Thyroid gland (tissue), 4 donors: Measurements from ENCODE around the gene OGFOD3. TPM values are rescaled to one million over a fixed set of nuclear protein-coding genes. Genes with fewer than 3 reads are reported as not detected.
"Not testable (repeated sequence)": the region's sequence is repeated elsewhere in the genome, so short reads cannot be mapped to it uniquely, and the experiment has no call there.

Experiments
- DNase-seq, 2 donors: peaks; one replicate each; pipeline ENCODE4 v3.0.0-alpha.2; 2019
- H3K27ac ChIP-seq, 3 donors: fragments of 200-600 bp; sonication (generic); 1 replicate in 2 of 3; 2 replicates in 1 of 3; pipeline ENCODE4 v1.5.1; 2016 to 2019; ENCODE audit warnings: mild to moderate bottlenecking in 1 of 3, moderate library complexity in 1 of 3
- H3K27me3 ChIP-seq: fragments of 200-600 bp; sonication (generic); one replicate; pipeline ENCODE4 v1.5.1; 2019
- H3K36me3 ChIP-seq, 2 donors: fragments of 200-600 bp; sonication (generic); one replicate each; pipeline ENCODE4 v1.5.1; 2016 to 2019
- H3K4me1 ChIP-seq, 2 donors: fragments of 200-600 bp; sonication (generic); one replicate each; pipeline ENCODE4 v1.5.1; 2017 to 2019
- H3K4me3 ChIP-seq, 3 donors: fragments of 200-600 bp; sonication (generic); replicated peaks in 1 of 3; 1 replicate in 2 of 3; 2 replicates in 1 of 3; pipeline ENCODE4 v1.5.1; 2016; ENCODE audit warnings: mild to moderate bottlenecking in 1 of 3
- H3K9me3 ChIP-seq: fragments of 200-600 bp; sonication (generic); one replicate; pipeline ENCODE4 v1.5.1; 2017
- POLR2A ChIP-seq, 2 donors: fragments of 450-650 bp; IDR thresholded peaks; one replicate each; pipeline ENCODE4 v1.6.1; 2017; ENCODE audit warnings: antibody characterized with exemption in 2 of 2, mild to moderate bottlenecking in 2 of 2, moderate library complexity in 1 of 2
- WGBS, 2 donors: methylation state at CpG; one replicate each; pipeline ENCODE4 v1.1.5; 2017; 5-methylcytosine and 5-hydroxymethylcytosine counted together
- intact Hi-C: fragments of 100-400 bp; cut with DNase I; formaldehyde crosslinking; loops from one replicate; pipeline ENCODE4 v1.15.1; 2023
- total RNA-seq, 4 donors: library from RNA; depleted of rRNA; stranded (reverse); fragments of >200 nt; gene quantifications; one replicate each; pipeline ENCODE4 v1.2.3, GENCODE V29; 2016
- TF ChIP-seq, protein P1 (sequence below), 6 experiments: fragments of 200-600 bp in 3 of 6; fragments of 450-650 bp in 3 of 6; sonication (generic) in 3 of 6; IDR thresholded peaks; one replicate each; pipeline ENCODE4 v1.5.1; 2016 to 2019; ENCODE audit warnings: antibody characterized with exemption in 6 of 6, mild to moderate bottlenecking in 2 of 6, inconsistent platforms in 1 of 6, moderate library complexity in 1 of 6

OGFOD3 gene
- total RNA-seq, 4 donors from 2014 or later: 46.5 to 57.5 (median 55.1) TPM

DNA sequence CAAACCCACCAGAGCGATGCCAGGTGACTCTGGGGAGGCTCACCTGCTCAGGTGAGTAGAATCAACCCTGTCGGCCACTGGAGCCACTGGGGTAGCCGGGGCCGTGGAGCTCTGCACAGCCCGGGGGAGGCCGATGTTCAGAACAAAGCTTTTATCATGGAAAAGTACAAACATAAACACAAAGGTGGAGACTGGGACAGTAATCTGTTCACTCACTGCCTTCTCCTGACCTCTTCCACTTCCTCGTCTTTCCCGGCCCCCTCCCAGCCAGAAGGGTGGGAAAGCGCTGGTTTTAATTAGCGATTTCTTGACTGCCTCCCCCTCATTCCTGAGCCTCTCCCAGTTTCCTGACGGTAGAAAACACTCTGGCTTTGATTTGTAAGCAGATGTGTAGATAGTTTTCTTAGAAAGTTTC lies 69.1 kb downstream of the OGFOD3 start:
- no peaks in the 10 kb centered on the region for H3K27me3 ChIP-seq
- H3K27ac ChIP-seq: no peak overlapping the region
- no peak overlapping the region for H3K4me3 ChIP-seq
- TF ChIP-seq, protein P1, sequence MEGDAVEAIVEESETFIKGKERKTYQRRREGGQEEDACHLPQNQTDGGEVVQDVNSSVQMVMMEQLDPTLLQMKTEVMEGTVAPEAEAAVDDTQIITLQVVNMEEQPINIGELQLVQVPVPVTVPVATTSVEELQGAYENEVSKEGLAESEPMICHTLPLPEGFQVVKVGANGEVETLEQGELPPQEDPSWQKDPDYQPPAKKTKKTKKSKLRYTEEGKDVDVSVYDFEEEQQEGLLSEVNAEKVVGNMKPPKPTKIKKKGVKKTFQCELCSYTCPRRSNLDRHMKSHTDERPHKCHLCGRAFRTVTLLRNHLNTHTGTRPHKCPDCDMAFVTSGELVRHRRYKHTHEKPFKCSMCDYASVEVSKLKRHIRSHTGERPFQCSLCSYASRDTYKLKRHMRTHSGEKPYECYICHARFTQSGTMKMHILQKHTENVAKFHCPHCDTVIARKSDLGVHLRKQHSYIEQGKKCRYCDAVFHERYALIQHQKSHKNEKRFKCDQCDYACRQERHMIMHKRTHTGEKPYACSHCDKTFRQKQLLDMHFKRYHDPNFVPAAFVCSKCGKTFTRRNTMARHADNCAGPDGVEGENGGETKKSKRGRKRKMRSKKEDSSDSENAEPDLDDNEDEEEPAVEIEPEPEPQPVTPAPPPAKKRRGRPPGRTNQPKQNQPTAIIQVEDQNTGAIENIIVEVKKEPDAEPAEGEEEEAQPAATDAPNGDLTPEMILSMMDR (IDR thresholded peaks at IDR 0.05): no peak
- no peak for TF ChIP-seq POLR2A (IDR thresholded peaks at IDR 0.05)
- WGBS, 2 donors: 49 to 50% methylated on average over 9 to 11 of the region's 11 CpGs
- DNase-seq: no peak
- no peaks in the 10 kb centered on the region for H3K36me3 ChIP-seq
- peaks cover 0 to 10% of the 10 kb centered on the region in 2 donors for H3K4me1 ChIP-seq
- intact Hi-C loops: no loop called here
- H3K9me3 ChIP-seq: no peaks in the 10 kb centered on the region

DNA sequence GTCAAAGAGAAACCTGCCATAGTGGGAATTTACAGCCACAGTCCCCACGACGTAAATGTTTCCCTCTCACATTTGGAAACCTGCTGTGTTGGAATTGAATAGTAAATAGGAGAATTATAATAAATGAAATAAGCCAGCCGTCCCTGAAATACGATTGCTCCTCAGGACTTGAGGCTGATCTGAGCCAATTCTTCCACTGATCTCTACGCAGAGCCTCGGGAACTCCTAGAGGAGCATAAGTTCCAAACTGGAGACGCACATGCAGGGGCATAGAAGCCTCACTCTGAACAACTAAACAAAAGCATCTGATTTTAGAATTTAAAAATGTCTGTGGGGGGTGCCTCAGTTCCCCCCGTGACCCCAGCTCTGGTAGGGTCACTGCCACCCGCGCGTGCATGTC lies 69.5 kb downstream of the OGFOD3 start:
- DNase-seq: no peak
- Histone ChIP-seq H3K4me3 (no peak overlapping the region), H3K27ac (no peak overlapping the region), H3K4me1 (peaks cover 0 to 10% of the 10 kb centered on the region in 2 donors), H3K9me3 (no peaks in the 10 kb centered on the region), H3K36me3 (no peaks in the 10 kb centered on the region), H3K27me3 (no peaks in the 10 kb centered on the region)
- WGBS, 2 donors: 65 to 70% methylated on average over 11 of the region's 11 CpGs
- intact Hi-C loops: no loop called here
- TF ChIP-seq, protein P1 (IDR thresholded peaks at IDR 0.05): no peak
- TF ChIP-seq POLR2A (IDR thresholded peaks at IDR 0.05): no peak

DNA sequence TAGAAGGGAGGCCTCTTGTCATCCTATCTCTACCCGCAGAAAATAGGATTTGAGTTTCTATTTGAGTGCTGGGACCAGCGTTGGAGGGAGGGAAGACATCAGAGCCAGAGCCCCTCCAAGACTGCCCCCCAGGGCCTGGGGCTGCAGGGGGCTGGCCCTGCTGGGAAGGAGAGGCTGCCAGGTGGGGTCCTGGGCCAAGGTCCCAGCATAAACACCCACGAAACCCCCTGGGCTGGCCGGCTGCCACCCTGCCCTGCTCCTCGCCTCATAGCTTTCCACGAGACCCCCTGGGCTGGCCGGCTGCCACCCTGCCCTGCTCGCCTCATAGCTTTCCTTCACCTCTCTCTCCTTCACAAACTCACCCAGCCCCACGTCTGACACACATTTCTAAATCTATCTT lies 70.0 kb downstream of the OGFOD3 start:
- no peaks in the 10 kb centered on the region for H3K36me3 ChIP-seq
- no peaks in the 10 kb centered on the region for H3K27me3 ChIP-seq
- no peak for DNase-seq
- 40 to 57% methylated on average over 9 of the region's 9 CpGs for WGBS, 2 donors
- peaks cover 0 to 10% of the 10 kb centered on the region in 2 donors for H3K4me1 ChIP-seq
- no peak overlapping the region for H3K4me3 ChIP-seq
- H3K27ac ChIP-seq: no peak overlapping the region
- H3K9me3 ChIP-seq: no peaks in the 10 kb centered on the region
- TF ChIP-seq, protein P1 (IDR thresholded peaks at IDR 0.05): no peak
- TF ChIP-seq POLR2A (IDR thresholded peaks at IDR 0.05): no peak
- intact Hi-C loops: no loop called here

DNA sequence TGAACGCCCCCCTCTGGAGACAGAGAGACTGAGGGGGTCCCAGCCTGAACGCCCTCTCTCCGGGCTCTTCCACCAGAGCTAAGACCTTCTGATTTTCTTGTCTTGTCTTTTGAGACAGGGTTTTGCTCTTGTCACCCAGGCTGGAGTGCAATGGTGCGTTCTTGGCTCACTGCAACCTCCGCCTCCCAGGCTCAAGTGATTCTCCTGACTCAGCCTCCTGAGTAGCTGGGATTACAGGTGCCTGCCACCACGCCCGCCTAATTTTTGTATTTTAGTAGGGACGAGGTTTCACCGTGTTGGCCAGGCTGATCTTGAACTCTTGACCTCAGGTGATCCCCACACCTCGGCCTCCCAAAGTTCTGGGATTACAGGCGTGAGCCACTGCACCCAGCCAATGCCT lies 70.4 kb downstream of the OGFOD3 start:
- H3K36me3 ChIP-seq, H3K27me3 ChIP-seq, H3K4me3 ChIP-seq, H3K27ac ChIP-seq, DNase-seq, H3K9me3 ChIP-seq, intact Hi-C loops: not testable (repeated sequence)
- WGBS, 2 donors: 82% methylated on average over 10 to 11 of the region's 11 CpGs
- peaks cover 0 to 10% of the 10 kb centered on the region in 2 donors for H3K4me1 ChIP-seq

DNA sequence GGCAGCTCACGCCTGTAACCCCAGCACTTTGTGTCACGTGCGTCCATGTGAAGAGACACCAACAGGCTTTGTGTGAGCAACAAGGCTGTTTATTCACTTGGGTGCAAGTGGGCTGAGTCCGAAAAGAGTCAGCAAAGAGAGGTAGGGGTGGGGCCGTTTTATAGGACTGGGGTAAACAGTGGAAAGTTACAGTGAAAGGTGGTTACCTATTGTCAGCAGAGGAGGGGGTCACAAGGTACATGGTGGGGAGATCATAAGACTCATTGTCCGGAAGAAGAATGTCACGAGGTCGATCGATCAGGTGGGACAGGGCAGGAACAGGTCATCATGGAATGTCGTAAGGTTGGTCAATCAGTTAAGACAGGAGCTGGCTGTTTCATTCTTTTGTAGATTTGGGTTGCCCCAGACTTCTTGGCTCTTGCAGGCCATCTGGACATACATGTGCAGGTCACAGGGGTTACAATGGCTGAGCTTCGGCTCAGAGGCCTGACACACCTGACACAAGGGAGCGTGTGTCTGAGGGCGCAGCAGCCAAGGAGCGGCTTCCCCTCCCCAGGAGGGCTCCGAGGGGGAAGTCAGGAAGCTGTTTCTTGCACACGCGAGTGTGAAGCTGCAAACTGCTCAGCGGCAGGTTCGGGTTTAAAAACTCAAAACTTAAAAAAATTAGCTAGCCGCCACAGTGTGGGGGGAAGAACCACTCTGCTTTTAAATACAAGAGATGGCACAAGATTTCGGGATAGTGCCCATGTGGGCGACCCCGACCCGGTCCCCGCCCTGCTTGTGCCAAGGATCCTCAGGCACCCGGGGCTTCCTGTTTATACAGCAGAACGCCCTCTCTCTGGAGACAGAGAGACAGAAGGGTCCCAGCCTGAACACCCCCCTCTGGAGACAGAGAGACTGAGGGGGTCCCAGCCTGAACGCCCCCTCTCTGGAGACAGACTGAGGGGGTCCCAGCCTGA lies 71.8 kb downstream of the OGFOD3 start:
- TF ChIP-seq, protein P1 (IDR thresholded peaks at IDR 0.05): no peak
- no peak for TF ChIP-seq POLR2A (IDR thresholded peaks at IDR 0.05)
- 73 to 85% methylated on average over 27 of the region's 28 CpGs for WGBS, 2 donors
- no peak for DNase-seq

More for the DNA sequence above, 71.8 kb downstream of the OGFOD3 start:
- H3K4me3 ChIP-seq: no peak overlapping the region
- intact Hi-C loops: no loop called here
- H3K27ac ChIP-seq: no peak overlapping the region
- H3K36me3 ChIP-seq: no peaks in the 10 kb centered on the region
- no peaks in the 10 kb centered on the region for H3K27me3 ChIP-seq
- H3K9me3 ChIP-seq: no peaks in the 10 kb centered on the region
- peaks cover 0 to 6% of the 10 kb centered on the region in 2 donors for H3K4me1 ChIP-seq
